ENCODE measurements around the gene KCNQ1.

The KCNQ1 gene, protein sequence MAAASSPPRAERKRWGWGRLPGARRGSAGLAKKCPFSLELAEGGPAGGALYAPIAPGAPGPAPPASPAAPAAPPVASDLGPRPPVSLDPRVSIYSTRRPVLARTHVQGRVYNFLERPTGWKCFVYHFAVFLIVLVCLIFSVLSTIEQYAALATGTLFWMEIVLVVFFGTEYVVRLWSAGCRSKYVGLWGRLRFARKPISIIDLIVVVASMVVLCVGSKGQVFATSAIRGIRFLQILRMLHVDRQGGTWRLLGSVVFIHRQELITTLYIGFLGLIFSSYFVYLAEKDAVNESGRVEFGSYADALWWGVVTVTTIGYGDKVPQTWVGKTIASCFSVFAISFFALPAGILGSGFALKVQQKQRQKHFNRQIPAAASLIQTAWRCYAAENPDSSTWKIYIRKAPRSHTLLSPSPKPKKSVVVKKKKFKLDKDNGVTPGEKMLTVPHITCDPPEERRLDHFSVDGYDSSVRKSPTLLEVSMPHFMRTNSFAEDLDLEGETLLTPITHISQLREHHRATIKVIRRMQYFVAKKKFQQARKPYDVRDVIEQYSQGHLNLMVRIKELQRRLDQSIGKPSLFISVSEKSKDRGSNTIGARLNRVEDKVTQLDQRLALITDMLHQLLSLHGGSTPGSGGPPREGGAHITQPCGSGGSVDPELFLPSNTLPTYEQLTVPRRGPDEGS

DNA sequence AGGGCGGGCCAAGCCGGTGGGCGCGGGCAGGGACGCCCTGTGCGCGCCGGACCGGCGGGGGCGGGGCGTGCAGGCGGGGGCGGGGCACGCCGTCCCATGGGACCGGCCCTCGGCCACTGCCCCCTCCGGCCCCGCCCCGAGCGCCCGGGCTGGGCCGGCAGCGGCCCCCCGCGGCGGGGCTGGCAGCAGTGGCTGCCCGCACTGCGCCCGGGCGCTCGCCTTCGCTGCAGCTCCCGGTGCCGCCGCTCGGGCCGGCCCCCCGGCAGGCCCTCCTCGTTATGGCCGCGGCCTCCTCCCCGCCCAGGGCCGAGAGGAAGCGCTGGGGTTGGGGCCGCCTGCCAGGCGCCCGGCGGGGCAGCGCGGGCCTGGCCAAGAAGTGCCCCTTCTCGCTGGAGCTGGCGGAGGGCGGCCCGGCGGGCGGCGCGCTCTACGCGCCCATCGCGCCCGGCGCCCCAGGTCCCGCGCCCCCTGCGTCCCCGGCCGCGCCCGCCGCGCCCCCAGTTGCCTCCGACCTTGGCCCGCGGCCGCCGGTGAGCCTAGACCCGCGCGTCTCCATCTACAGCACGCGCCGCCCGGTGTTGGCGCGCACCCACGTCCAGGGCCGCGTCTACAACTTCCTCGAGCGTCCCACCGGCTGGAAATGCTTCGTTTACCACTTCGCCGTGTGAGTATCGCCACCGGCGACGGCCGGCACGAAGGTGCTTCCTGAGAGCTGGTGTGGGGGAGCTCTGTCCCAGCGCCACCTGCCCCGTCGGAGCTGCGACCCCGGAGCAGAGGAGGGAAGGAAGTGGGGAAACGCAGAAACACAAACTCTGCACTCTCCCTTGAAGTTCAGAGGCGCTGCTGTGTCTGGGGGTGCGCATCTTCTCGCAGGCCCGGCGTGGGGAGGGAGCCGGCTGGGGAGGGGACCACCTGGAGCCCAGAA is at the start of gene KCNQ1:
Gene KCNQ1 (plus strand): TSS at position 188 of the 925 bp plus-strand sequence. CDS start 91 bp downstream, at position 279.
- DNase-seq (ENCODE audit: low spot score): peak; percentile 5

DNA sequence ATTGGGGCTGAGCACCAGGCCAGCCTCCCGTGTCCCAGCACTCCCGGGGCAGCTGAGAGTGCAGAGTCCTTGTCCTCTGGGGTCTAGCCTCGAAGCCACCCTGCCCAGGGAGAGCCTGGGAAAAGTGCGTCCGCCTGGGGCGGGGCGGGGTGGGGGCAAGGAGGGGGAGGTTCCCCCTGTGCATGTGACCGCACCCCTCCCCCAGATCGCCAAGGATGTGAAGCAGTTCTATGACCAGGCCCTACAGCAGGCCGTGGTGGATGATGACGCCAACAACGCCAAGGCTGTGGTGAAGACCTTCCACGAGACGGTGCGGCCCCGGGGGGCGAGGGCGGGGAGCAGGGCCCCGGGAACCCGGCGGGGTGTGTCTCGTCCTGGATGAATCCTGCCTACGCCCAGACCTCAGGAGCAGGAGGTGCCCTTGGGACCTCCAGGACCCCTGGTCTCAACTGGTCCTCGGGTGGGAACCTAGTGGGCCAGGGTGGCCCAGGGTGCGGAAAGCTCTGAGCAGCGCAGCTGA is 49.5 kb upstream of the KCNQ1 start:
- no peak for DNase-seq (ENCODE audit: low spot score)

DNA sequence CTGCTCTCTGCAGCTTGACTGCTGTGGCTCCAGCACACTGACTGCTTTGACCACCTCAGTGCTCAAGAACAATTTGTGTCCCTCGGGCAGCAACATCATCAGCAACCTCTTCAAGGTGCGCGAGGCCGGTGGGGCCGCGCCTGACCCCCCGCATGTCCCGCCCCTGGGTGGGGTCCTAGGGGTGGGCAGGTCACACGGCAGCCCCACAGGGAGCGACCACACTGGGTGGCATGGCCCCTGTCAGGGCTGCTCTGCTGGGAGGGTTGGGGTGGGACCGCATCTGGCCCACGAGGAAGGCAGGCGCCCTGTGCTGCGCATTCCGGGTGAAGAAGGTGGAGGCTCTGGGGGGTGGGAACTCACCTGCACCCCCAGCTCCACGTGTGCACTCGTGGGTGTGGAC is 49.0 kb upstream of the KCNQ1 start:
- DNase-seq (ENCODE audit: low spot score): no peak

DNA sequence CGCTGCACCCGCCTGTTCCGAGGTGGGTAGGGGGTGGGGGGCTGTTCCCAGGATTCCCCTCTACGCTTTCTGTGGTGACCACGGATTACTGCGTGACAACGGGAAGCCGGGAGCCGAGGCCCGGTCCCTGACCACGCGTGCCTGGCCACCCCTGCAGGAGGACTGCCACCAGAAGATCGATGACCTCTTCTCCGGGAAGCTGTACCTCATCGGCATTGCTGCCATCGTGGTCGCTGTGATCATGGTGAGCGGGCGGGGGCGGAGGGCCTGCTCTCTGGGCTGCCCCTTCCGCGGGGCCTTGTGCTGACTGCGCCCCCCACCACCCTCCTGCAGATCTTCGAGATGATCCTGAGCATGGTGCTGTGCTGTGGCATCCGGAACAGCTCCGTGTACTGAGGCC is 48.3 kb upstream of the KCNQ1 start:
- no peak for DNase-seq (ENCODE audit: low spot score)

DNA sequence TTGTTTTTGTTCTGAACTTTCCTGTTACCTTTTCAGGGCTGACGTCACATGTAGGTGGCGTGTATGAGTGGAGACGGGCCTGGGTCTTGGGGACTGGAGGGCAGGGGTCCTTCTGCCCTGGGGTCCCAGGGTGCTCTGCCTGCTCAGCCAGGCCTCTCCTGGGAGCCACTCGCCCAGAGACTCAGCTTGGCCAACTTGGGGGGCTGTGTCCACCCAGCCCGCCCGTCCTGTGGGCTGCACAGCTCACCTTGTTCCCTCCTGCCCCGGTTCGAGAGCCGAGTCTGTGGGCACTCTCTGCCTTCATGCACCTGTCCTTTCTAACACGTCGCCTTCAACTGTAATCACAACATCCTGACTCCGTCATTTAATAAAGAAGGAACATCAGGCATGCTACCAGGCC is 47.8 kb upstream of the KCNQ1 start:
- DNase-seq (ENCODE audit: low spot score): no peak

DNA sequence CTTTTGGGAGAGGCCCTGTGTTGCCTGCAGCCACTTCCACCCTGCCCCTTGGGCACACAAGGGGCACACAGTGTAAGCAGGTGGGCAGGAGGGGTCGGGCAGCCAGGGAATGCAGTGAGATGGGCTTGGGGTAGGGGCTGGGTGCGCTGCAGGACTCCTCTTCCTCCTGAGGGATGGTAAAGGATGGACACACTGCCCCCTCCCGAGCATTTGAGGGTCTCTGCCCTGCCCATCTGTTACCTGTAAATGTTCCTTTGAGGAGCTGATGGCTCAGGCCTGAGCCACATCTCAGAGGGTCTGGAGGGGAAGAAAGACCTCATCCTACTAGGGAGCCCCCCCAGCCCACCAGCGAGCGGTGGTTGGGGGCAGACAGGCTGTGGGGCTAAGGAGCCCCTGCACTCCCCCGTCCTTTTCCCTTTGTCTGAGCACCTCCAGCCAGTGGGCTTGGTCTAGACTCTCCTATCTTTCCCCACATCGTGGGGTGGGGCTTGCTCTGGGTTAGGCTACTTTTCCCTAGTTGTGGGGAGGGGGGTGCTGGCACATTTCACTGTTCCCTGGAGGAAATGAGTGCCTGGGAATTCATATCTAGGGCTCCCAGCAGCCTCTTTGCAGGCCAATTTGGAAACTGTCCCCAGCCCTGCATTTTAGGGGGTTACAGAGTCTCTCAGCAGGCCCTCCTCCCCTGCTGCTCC is 46.0 kb upstream of the KCNQ1 start:
- DNase-seq (ENCODE audit: low spot score): no peak

DNA sequence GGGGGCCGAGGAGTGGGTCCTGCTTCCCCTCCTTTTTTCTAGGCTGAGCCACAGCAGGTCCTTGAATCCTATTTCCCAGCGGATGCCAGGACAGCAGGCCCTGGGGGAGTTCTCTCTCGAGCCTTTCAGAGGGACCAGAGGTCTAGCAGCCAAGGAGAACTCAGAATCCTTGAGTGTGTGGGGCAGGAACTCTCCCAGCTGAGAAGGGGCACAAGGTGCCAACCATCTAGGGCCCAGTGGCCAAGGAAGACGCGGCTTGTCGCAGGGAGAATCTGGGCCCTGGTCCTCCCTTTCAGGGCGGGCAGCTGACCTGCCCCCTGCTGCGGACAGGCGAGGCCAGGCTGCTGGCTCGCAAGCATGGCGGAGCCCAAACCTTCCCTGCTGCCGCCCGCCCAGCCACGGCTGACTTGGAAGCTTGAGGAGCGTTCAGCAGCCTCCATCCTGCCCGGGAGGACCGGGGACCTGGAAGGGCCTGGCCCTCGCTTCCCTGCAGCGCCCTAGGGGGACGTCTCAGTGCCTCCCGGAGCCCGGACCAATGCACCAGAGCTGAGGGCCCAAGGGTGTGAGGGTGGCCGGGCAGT is 45.2 kb upstream of the KCNQ1 start:
- no peak for DNase-seq (ENCODE audit: low spot score)

DNA sequence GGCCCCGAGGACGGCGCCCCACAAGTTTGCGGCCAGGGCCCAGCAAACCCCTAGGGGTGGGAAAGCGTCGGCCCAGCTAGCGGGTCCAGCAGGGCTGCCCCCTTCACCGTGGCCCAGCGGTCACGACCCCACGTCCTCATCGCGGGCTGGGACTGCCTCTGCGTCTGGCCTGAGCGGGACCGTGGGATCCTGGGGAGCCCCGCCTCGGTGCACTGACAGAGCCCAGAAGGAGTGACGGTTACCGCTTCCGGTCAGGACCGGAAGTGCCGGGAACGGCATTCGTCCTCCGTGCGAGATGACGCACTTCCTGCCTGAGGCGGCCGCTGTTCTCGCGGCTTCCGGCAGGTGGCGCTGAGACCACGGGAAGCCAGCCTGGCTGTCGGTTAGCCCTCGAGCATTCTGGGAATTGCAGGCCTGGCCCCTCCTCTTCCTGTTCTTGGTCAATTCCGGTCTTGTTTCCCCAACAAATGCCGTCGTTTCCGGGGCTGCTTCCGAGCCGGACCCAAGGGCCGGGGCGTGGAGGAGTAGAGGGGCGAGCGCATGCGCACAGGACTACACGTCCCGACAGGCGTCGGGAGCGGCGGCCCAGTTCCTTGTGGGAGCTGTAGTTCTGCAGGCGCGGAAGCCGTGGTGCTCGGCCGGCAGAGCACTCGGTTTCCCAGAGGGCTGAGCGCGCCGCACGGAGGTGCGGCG is 44.6 kb upstream of the KCNQ1 start, which contains the start of gene TSSC4:
Gene TSSC4 (plus strand): TSS at position 682 of the 693 bp plus-strand sequence. CDS start 1,884 bp downstream, outside the sequence.
- peak; percentile 100 for DNase-seq (ENCODE audit: low spot score)

DNA sequence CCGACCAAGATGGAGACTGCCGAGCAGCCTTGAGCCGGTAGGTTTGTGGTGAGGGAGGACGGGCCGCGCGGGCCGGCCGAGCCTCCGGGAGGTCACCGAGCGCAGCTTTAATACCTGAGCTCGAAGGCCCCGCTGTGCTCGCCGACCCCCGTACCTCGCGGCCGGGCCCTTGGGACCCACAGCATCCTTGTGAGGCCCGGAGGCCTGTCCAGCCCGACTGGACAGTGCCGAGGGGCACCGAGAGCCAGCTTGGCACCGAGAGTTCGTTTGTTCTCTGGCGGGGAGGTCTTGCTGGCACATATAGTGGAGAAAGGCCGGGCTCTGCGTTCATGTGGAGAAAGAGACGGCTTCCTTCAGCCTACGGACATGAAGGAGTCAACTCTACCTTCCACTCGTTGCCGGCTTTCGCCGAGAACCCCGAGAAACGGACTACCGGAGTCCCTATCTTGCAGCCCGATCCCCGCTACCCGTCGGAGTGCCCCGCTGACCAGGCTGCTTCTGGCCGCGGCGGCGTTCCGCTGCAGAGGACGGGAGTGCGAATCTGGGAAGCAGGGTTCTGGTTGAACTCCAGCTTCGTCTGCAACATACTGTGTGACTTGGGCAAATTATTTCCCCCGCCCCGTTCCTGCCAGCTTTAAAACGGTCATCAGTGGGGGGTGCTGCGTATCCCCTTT is 43.9 kb upstream of the KCNQ1 start:
- DNase-seq (ENCODE audit: low spot score): no peak

DNA sequence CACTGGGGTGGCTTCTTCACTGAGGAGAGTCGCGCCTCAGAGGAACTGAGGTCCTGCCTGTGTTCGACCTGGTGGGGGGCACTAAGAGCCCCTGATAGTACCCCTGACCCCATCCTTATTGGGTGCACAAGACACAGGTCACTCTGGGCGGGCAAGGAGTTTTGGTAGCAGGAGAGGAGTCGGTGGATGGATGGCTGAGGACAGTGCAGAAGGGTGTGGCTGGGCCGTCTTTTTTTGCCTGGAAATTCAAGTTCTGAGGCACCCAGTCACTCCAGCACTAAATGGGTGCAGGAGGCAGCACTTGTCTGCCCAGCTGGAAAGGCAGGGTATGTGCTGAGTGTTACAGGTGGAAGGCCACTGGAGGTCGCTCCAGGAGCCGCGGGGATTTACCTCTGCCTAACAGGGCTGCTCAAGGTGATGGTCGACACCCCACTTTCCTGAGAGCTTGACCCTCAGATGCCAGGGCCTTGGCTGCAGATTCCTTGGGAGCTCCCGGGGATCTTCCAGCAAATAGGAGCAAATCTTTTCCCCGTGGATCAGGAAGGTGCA is 43.3 kb upstream of the KCNQ1 start:
- DNase-seq (ENCODE audit: low spot score): no peak

DNA sequence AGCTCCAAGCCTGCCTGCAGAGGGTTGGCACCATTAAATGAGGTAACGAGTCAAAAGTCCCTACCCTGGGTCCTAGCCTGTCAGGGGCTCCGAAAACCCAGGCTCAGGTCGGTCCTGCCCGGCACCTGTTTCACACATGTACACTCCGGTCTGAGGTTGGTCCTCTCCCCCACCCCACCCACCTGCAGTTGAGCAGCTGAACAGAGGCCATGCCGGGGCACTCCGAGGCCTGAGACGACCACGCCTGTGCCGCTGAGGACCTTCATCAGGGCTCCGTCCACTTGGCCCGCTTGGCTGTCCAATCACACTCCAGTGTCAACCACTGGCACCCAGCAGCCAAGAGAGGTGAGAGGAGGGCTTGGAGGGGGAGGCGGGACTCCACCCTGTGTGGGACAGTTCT is 42.7 kb upstream of the KCNQ1 start:
- DNase-seq (ENCODE audit: low spot score): no peak

DNA sequence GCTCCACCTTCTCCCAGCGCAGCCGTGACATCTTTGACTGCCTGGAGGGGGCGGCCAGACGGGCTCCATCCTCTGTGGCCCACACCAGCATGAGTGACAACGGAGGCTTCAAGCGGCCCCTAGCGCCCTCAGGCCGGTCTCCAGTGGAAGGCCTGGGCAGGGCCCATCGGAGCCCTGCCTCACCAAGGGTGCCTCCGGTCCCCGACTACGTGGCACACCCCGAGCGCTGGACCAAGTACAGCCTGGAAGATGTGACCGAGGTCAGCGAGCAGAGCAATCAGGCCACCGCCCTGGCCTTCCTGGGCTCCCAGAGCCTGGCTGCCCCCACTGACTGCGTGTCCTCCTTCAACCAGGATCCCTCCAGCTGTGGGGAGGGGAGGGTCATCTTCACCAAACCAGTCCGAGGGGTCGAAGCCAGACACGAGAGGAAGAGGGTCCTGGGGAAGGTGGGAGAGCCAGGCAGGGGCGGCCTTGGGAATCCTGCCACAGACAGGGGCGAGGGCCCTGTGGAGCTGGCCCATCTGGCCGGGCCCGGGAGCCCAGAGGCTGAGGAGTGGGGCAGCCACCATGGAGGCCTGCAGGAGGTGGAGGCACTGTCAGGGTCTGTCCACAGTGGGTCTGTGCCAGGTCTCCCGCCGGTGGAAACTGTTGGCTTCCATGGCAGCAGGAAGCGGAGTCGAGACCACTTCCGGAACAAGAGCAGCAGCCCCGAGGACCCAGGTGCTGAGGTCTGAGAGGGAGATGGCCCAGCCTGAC is 41.7 kb upstream of the KCNQ1 start:
- no peak for DNase-seq (ENCODE audit: low spot score)

DNA sequence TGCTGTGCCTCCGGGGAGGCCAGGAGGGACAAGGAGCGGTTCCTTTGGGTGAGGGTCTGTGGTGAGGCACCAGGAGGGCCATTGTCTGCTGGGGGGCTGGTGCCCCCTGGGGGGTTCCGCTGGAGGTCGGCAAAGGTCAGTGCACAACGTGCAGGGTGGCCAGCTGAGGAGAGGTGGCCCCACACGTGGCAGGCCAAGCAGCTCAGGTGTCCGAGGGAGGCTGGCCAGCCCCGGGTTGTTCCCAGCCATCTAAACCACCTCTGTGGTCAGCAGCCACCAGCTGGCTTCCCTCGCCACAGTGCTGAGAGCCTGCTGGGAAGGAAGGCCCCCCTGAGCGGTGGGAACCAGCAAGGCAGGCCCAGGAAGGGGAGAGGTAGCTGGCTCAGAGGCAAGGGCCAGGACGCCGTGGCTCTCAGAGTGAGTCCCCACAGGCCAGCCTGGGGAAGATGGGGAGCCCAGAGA is 40.0 kb upstream of the KCNQ1 start:
- no peak for DNase-seq (ENCODE audit: low spot score)

DNA sequence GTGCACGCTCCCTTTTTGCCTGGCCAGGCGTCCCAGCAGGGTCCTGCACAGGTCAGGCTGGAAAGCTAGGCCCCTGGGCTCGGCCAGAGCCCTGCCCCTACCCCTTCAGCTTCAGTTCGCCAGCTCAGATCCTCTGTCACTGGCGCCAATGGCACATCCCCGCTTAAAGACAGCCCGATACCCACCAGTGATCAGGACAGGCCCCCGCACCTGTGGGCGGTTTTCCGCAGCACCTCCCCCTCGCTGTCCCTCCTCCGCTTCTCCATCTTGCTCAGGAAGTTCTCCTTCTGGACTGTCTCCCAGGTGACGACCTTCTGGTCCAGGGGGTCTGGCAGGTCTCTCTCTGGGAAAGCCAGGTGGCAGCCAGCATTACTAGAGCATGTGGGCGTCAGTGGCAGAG is 38.4 kb upstream of the KCNQ1 start:
- DNase-seq (ENCODE audit: low spot score): no peak

DNA sequence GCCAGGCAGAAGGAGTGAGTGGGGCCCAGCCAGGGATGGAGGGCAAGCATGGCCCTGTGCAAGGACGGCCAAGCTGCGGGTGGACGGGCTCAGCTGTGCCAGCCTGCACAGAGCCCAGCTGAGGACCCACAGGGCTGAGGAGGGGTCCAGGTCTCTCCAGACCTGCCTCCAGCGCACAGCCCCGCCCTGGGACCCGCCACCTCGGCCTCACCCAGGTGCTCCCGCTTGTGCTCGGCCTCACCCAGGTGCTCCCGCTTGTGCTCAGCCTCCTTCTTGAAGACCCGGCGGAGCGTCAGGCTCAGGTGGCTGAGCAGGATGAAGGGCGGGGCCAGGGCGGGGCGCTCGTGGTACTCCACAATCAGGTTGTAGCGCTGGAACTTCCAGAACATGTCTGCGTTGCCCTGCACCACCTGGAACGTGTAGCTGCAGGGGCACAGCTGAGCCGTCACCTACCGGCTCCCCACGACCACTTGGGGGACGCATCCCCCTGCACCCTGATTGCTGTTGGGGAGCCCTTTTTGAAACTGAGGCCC is 37.9 kb upstream of the KCNQ1 start:
- DNase-seq (ENCODE audit: low spot score): no peak

DNA sequence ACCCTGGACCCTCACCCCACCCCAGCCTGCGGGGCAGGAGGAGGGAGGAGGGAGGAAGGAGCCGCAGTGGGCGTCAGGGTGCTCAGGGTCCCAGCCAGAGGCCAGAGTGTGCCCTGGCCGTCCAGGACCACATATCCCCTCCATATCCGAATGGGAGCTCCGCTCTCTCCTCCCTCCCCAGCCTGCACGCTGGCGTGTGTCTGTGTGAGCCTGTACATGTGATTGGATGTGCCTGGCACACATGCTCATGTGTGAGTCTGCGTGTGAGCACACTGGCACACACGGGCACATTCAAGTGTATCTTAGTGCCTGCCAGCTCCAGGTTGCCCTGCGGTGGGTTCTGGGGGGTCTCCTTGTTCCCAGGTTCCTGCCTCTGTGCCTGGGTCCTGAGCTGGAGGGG is 36.1 kb upstream of the KCNQ1 start:
- DNase-seq (ENCODE audit: low spot score): no peak

DNA sequence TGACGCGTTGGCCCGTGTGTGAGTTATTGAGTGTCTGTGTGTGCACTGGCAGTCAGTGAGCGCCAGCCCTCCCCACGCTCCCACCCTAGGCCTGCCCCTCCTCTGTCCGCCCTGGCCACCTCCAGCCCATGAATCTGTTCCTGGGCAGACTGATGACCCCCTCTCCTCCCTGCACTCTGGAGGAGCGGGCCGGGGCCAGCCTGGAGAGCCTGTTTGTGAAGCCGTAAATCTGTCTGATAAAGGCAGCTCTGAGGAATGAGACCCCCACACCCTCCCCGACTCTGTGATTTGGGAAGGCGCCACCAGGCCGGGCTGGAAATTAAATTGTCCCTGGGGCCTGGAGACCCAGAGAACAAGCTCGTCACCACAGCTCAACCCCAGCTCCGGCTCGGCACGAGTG is 35.7 kb upstream of the KCNQ1 start:
- no peak for DNase-seq (ENCODE audit: low spot score)
